K562 (cell line): Measurements from ENCODE around the gene ZNF529. TPM values are rescaled to one million over a fixed set of nuclear protein-coding genes. Genes with fewer than 3 reads are reported as not detected.

ENCODE experiments used
- ARID2 ChIP-seq: fragments of 450-650 bp; IDR thresholded peaks from 2 replicates; pipeline ENCODE4 v1.6.1; 2017; ENCODE audit warnings: antibody characterized with exemption, mild to moderate bottlenecking
- CHD2 ChIP-seq: IDR thresholded peaks from 2 replicates; pipeline ENCODE4 v1.6.1; 2011; ENCODE audit warnings: low read depth, low read length
- CHD4 ChIP-seq: fragments of 200-600 bp; sonication (generic); IDR thresholded peaks from 3 replicates; pipeline ENCODE4 v1.6.1; 2012; ENCODE audit warnings: low read depth, mild to moderate bottlenecking, mixed read lengths, low read length, inconsistent platforms; ENCODE audit not compliant: insufficient read depth, insufficient replicate concordance, poor library complexity, severe bottlenecking
- CREB1 ChIP-seq, 2 experiments: sonication (generic) in 1 of 2; formaldehyde crosslinking in 1 of 2; IDR thresholded peaks; 2 replicates each; pipeline versions ENCODE4 v1.6.1 to v1.8.0; 2012 to 2022; ENCODE audit warnings: inconsistent platforms in 1 of 2, mild to moderate bottlenecking in 1 of 2, missing genetic modification reagents in 1 of 2, moderate library complexity in 1 of 2
- CXXC5 ChIP-seq: fragments of 250-450 bp; sonication (Bioruptor Pico); IDR thresholded peaks from 2 replicates; pipeline ENCODE4 v1.8.0; 2022; ENCODE audit warnings: inconsistent platforms, mild to moderate bottlenecking, moderate library complexity
- ELK1 ChIP-seq: sonication (generic); formaldehyde crosslinking; IDR thresholded peaks from 2 replicates; pipeline ENCODE4 v1.8.1; 2022; ENCODE audit warnings: missing genetic modification reagents
- ESRRB ChIP-seq: fragments of 250-450 bp; sonication (Bioruptor Pico); IDR thresholded peaks from 2 replicates; pipeline ENCODE4 v1.5.0; 2020; ENCODE audit warnings: mild to moderate bottlenecking, moderate library complexity, borderline replicate concordance
- HDAC3 ChIP-seq: fragments of 450-650 bp; IDR thresholded peaks from 2 replicates; pipeline ENCODE4 v1.6.1; 2018; ENCODE audit warnings: borderline replicate concordance, mild to moderate bottlenecking, moderate library complexity; ENCODE audit not compliant: partially characterized antibody
- HDAC8 ChIP-seq: fragments of 450-650 bp; IDR thresholded peaks from 2 replicates; pipeline ENCODE4 v1.6.1; 2016; ENCODE audit warnings: mild to moderate bottlenecking, missing genetic modification characterization, moderate library complexity, missing compliant biosample characterization
- NONO ChIP-seq, 2 experiments: fragments of 200-400 bp in 1 of 2; fragments of 450-650 bp in 1 of 2; formaldehyde crosslinking in 1 of 2; IDR thresholded peaks; 2 replicates each; pipeline ENCODE4 v1.6.1; 2017; ENCODE audit warnings: low read depth in 2 of 2, mild to moderate bottlenecking in 2 of 2, moderate library complexity in 2 of 2, low read length in 1 of 2
- PHF8 ChIP-seq: fragments of 200-600 bp; sonication (generic); IDR thresholded peaks from 2 replicates; pipeline ENCODE4 v1.6.1; 2012; ENCODE audit warnings: mixed run types, mild to moderate bottlenecking, inconsistent platforms, low read length, moderate library complexity, borderline replicate concordance
- PML ChIP-seq: IDR thresholded peaks from 2 replicates; pipeline ENCODE4 v1.6.1; 2012; ENCODE audit warnings: low read length, inconsistent platforms
- RBM25 ChIP-seq: fragments of 200-400 bp; formaldehyde crosslinking; IDR thresholded peaks from 2 replicates; pipeline ENCODE4 v1.6.1; 2018; ENCODE audit warnings: low read length, low read depth, moderate library complexity; ENCODE audit not compliant: severe bottlenecking
- SAP30 ChIP-seq: fragments of 200-600 bp; sonication (generic); IDR thresholded peaks from 2 replicates; pipeline ENCODE4 v1.6.1; 2012; ENCODE audit warnings: borderline replicate concordance, low read depth, mild to moderate bottlenecking, moderate library complexity, low read length, control low read depth, inconsistent platforms; ENCODE audit not compliant: insufficient read depth, poor library complexity, severe bottlenecking
- SIX5 ChIP-seq, 2 experiments: IDR thresholded peaks; 2 replicates each; pipeline ENCODE4 v1.6.1; 2011; ENCODE audit warnings: low read length in 2 of 2, borderline replicate concordance in 1 of 2, low read depth in 1 of 2, mild to moderate bottlenecking in 1 of 2, moderate library complexity in 1 of 2; ENCODE audit not compliant: insufficient read depth in 1 of 2
- TCFL5 ChIP-seq: fragments of 250-450 bp; sonication (Bioruptor Pico); conservative IDR thresholded peaks from 2 replicates; pipeline ENCODE4 v1.6.1; 2021; ENCODE audit warnings: mild to moderate bottlenecking, moderate library complexity, matching md5 sums
- ZBTB1 ChIP-seq: sonication (generic); formaldehyde crosslinking; IDR thresholded peaks from 2 replicates; pipeline ENCODE4 v1.8.1; 2023; ENCODE audit warnings: missing genetic modification reagents, low read depth, mild to moderate bottlenecking, borderline replicate concordance
- ZNF12 ChIP-seq: sonication (generic); formaldehyde crosslinking; IDR thresholded peaks from 2 replicates; pipeline ENCODE4 v1.4.0; 2020; ENCODE audit warnings: mild to moderate bottlenecking, missing genetic modification reagents
- ZNF23 ChIP-seq: fragments of 250-450 bp; sonication (Bioruptor Pico); IDR thresholded peaks from 2 replicates; pipeline ENCODE4 v1.4.0; 2020; ENCODE audit warnings: mild to moderate bottlenecking
- ZNF589 ChIP-seq: fragments of 200-800 bp; sonication (Bioruptor generic); IDR thresholded peaks from 2 replicates; pipeline ENCODE4 v1.6.1; 2016; ENCODE audit warnings: low read depth, missing genetic modification characterization, missing compliant biosample characterization
- ZNF668 ChIP-seq: fragments of 250-450 bp; sonication (Bioruptor Pico); IDR thresholded peaks from 2 replicates; pipeline ENCODE4 v1.8.0; 2022; ENCODE audit warnings: mild to moderate bottlenecking, inconsistent platforms
- polyA plus RNA-seq, 8 experiments: library from polyadenylated mRNA; depleted of rRNA in 4 of 8; stranded (reverse) in 5 of 8; unstranded in 3 of 8; fragments of >200 nt; fragmentation: Nextera tagmentation in 2 of 8; fragmentation: Illumina TruSeq in 1 of 8; extraction: Ambion mirVana in 2 of 8; extraction: Trizol in 1 of 8; gene quantifications; 2 replicates each; pipeline versions ENCODE4 v1.2.1 to v1.2.3, GENCODE V29; 2011 to 2014; ENCODE audit warnings: inconsistent platforms in 1 of 8, missing spikeins in 1 of 8
- total RNA-seq, 7 experiments: library from RNA; depleted of rRNA in 6 of 7; stranded (reverse); fragments of >200 nt in 6 of 7; fragmentation: Illumina TruSeq in 2 of 7; extraction: Trizol in 2 of 7; gene quantifications; 2 replicates each; pipeline versions ENCODE4 v1.2.1 to v1.2.3, GENCODE V29; 2011 to 2021; ENCODE audit warnings: low replicate concordance in 1 of 7
- TF ChIP-seq, protein P1 (sequence below): fragments of 450-650 bp; formaldehyde crosslinking; conservative IDR thresholded peaks from 2 replicates; pipeline ENCODE4 v1.4.0; 2022; ENCODE audit warnings: mild to moderate bottlenecking, missing genetic modification characterization
- TF ChIP-seq, protein P2 (sequence below): sonication (generic); formaldehyde crosslinking; IDR thresholded peaks from 2 replicates; pipeline ENCODE4 v1.8.0; 2022; ENCODE audit warnings: missing genetic modification reagents, mild to moderate bottlenecking, moderate library complexity, borderline replicate concordance

Gene ZNF529
- total and polyA plus RNA-seq, 9 of the 15 experiments (the other 6 are each of a cell fraction or from before 2014, with no cell fraction given) = 2.4 to 12.6 (median 6.3) TPM

DNA sequence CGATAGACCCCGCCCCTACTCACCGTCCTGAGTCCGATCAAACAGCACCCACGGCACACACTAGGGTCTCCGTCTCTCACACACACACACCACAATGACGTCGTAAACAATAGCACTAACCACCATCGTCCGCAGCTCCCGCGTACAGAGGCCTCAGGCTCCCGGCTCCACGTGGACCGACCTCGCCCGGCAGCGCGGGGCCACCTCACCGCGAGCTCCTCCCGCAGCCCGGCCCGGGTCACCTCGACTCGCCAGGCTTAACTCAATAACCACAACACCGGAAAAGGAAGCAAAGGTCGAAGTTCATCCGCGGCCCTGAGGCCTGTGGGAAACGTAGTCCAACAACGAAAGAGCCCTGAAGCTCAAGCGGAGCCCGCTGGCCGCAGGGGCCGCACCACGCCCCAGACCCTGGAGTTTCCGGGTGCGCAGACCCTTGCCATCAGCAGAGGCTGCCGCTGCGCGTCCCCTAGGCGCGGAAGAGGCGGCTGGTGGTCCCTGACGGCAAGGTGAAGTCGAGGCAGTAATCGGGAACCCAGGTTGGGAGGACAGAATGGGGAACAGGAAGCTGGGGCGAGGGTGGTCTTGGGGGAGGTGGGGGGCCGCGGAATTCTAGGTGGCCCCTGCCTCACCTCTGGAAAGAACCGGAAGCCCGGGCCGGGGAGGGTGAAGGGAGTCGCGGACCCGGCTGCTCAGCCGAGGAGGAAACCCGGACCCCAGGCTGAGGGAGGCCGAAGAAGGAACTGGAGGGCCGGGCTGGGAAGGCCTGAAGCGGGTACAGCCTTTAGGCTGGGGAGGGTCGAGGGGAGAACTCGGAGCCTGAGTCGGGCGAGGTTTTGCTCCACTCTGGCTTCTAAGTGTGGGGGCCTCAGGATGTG lies at the start of gene ZNF529 (continued):
- TF ChIP-seq, protein P1, sequence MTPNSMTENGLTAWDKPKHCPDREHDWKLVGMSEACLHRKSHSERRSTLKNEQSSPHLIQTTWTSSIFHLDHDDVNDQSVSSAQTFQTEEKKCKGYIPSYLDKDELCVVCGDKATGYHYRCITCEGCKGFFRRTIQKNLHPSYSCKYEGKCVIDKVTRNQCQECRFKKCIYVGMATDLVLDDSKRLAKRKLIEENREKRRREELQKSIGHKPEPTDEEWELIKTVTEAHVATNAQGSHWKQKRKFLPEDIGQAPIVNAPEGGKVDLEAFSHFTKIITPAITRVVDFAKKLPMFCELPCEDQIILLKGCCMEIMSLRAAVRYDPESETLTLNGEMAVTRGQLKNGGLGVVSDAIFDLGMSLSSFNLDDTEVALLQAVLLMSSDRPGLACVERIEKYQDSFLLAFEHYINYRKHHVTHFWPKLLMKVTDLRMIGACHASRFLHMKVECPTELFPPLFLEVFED = peak; percentile 76
- TF ChIP-seq ESRRB (CRISPR knock-in tag) (no peak), CXXC5 (CRISPR knock-in tag) (peak; percentile 85), CHD2 (0 out of 2 replicates have a peak, but pooled peaks have one; percentile 45), CREB1 (IDR thresholded peaks at IDR 0.05) (peak; percentile 72), CREB1 (CRISPR knock-in tag; IDR thresholded peaks at IDR 0.05) (peak; percentile 80; the same call in 1 of the 2 replicates), CHD4 (no peak), ZNF12 (CRISPR knock-in tag) (peak; percentile 72; the same call in 1 of the 2 replicates), ELK1 (CRISPR knock-in tag) (no peak), SIX5 (IDR thresholded peaks at IDR 0.05; ENCODE audit: borderline replicate concordance in 1 of 2, insufficient read depth in 1 of 2, low read depth in 1 of 2, low read length in 2 of 2) (peak; percentile 89 to 91), ZNF589 (CRISPR knock-in tag) (0 out of 2 replicates have a peak, but pooled peaks have one; percentile 29), TCFL5 (CRISPR knock-in tag) (no peak), ZNF23 (CRISPR knock-in tag) (no peak), PHF8 (peak; percentile 91), HDAC8 (peak; percentile 49; the same call in 1 of the 2 replicates), HDAC3 (no peak), RBM25 (no peak), NONO (IDR thresholded peaks at IDR 0.05; ENCODE audit: low read depth in 2 of 2, low read length in 1 of 2) (0 out of 4 replicates have a peak, but pooled peaks of 1 of the 2 experiments have one; percentile 32), ZBTB1 (CRISPR knock-in tag) (peak; percentile 91; the same call in 1 of the 2 replicates), ARID2 (no peak), ZNF668 (no peak), PML (peak; percentile 68), SAP30 (peak; percentile 87)
- TF ChIP-seq, protein P2, sequence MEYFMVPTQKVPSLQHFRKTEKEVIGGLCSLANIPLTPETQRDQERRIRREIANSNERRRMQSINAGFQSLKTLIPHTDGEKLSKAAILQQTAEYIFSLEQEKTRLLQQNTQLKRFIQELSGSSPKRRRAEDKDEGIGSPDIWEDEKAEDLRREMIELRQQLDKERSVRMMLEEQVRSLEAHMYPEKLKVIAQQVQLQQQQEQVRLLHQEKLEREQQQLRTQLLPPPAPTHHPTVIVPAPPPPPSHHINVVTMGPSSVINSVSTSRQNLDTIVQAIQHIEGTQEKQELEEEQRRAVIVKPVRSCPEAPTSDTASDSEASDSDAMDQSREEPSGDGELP = peak; percentile 82
